ENCODE data around the gene SOST. TPM values are rescaled to one million over a fixed set of nuclear protein-coding genes. Genes with fewer than 3 reads are reported as not detected.
"Not testable (repeated sequence)": the region's sequence is repeated elsewhere in the genome, so short reads cannot be mapped to it uniquely, and the experiment has no call there.

The SOST gene
- total RNA-seq, 1 donor from 2014 or later: not detected

GRCh38 chr17:43800736-43801135, 42.1 kb upstream of the SOST start:
- TF ChIP-seq POLR2A (IDR thresholded peaks at IDR 0.05): no peak
- no peak for TF ChIP-seq CTCF (IDR thresholded peaks at IDR 0.05)
- TF ChIP-seq POLR2AphosphoS5 (IDR thresholded peaks at IDR 0.05; ENCODE audit: insufficient read depth in 1 of 2, low read depth in 1 of 2): no peak
- Histone ChIP-seq H3K4me1 (no peaks in the 10 kb centered on the region), H3K4me3 (no peak overlapping the region), H3K36me3 (no peaks in the 10 kb centered on the region), H3K27me3 (no peaks in the 10 kb centered on the region), H3K9me3 (no peaks in the 10 kb centered on the region), H3K27ac (no peak overlapping the region)
- intact Hi-C loops (cut with DNase I): no loop called here
- peak in 1 of 2 donors; percentile 16 for DNase-seq (ENCODE audit: extremely low spot score in 2 of 2)

GRCh38 chr17:43799047-43799446, 40.5 kb upstream of the SOST start:
- Histone ChIP-seq H3K27me3 (no peaks in the 10 kb centered on the region), H3K4me1 (no peaks in the 10 kb centered on the region), H3K9me3 (no peaks in the 10 kb centered on the region), H3K36me3 (no peaks in the 10 kb centered on the region), H3K4me3 (no peak overlapping the region), H3K27ac (no peak overlapping the region)
- peak in 1 of 2 donors; percentile 16 for DNase-seq (ENCODE audit: extremely low spot score in 2 of 2)
- TF ChIP-seq POLR2AphosphoS5 (IDR thresholded peaks at IDR 0.05; ENCODE audit: insufficient read depth in 1 of 2, low read depth in 1 of 2): no peak
- no peak for TF ChIP-seq POLR2A (IDR thresholded peaks at IDR 0.05)
- TF ChIP-seq CTCF (IDR thresholded peaks at IDR 0.05): no peak
- intact Hi-C loops (cut with DNase I): no loop called here

- H3K27me3 ChIP-seq; H3K27ac ChIP-seq; H3K9me3 ChIP-seq; H3K36me3 ChIP-seq; H3K4me1 ChIP-seq; H3K4me3 ChIP-seq; DNase-seq (ENCODE audit: extremely low spot score in 2 of 2); intact Hi-C loops (cut with DNase I): not testable (repeated sequence)
These were observed 39.4 kb upstream of the SOST start for GRCh38 chr17:43798024-43798423.

GRCh38 chr17:43792668-43793067, 34.1 kb upstream of the SOST start:
- H3K36me3 ChIP-seq; H3K27me3 ChIP-seq; DNase-seq (ENCODE audit: extremely low spot score in 2 of 2); intact Hi-C loops (cut with DNase I); H3K9me3 ChIP-seq; H3K4me3 ChIP-seq; H3K27ac ChIP-seq; H3K4me1 ChIP-seq: not testable (repeated sequence)

- DNase-seq (ENCODE audit: extremely low spot score in 2 of 2): peak in 1 of 2 donors; percentile 6
- Histone ChIP-seq H3K27me3 (no peaks in the 10 kb centered on the region), H3K27ac (no peak overlapping the region), H3K4me1 (no peaks in the 10 kb centered on the region), H3K9me3 (no peaks in the 10 kb centered on the region), H3K36me3 (no peaks in the 10 kb centered on the region), H3K4me3 (no peak overlapping the region)
- intact Hi-C loops (cut with DNase I): no loop called here
- TF ChIP-seq POLR2A (IDR thresholded peaks at IDR 0.05): no peak
- peak in 1 of 2 donors; percentile 10 for TF ChIP-seq POLR2AphosphoS5 (IDR thresholded peaks at IDR 0.05; ENCODE audit: insufficient read depth in 1 of 2, low read depth in 1 of 2)
- no peak for TF ChIP-seq CTCF (IDR thresholded peaks at IDR 0.05)
These were observed 33.0 kb upstream of the SOST start for GRCh38 chr17:43791589-43791988.

GRCh38 chr17:43790311-43790940, 31.8 kb upstream of the SOST start:
- Histone ChIP-seq H3K4me1 (no peaks in the 10 kb centered on the region), H3K4me3 (no peak overlapping the region), H3K27ac (no peak overlapping the region), H3K27me3 (no peaks in the 10 kb centered on the region), H3K9me3 (no peaks in the 10 kb centered on the region), H3K36me3 (no peaks in the 10 kb centered on the region)
- DNase-seq (ENCODE audit: extremely low spot score in 2 of 2): peak in 1 of 2 donors; percentile 84
- TF ChIP-seq POLR2A (IDR thresholded peaks at IDR 0.05) (no peak), POLR2AphosphoS5 (IDR thresholded peaks at IDR 0.05; ENCODE audit: insufficient read depth in 1 of 2, low read depth in 1 of 2) (peak in 1 of 2 donors; percentile 18), CTCF (IDR thresholded peaks at IDR 0.05) (peak in 1 of 3 experiments; percentile 15)
- intact Hi-C loops (cut with DNase I): no loop called here
